Measurements from ENCODE around the gene CLMP. TPM values are rescaled to one million over a fixed set of nuclear protein-coding genes. Genes with fewer than 3 reads are reported as not detected.

Gene CLMP
- total and polyA plus RNA-seq, 4 donors, result 0.12 to 1.3 (median 0.35) TPM

GRCh38 chr11:123150882-123151281 is 44.2 kb downstream of the CLMP start:
- peaks cover 0 to 1% (median 0%) of the 10 kb centered on the region in 4 donors for H3K9me3 ChIP-seq (ENCODE audit: control insufficient read depth in 4 of 4, low read length in 3 of 4)
- TF ChIP-seq SP1 (IDR thresholded peaks at IDR 0.05), result no peak
- no peak for TF ChIP-seq FOXA2 (IDR thresholded peaks at IDR 0.05)
- TF ChIP-seq JUND (IDR thresholded peaks at IDR 0.05), result no peak
- no peaks in the 10 kb centered on the region for H3K27me3 ChIP-seq (ENCODE audit: control insufficient read depth in 4 of 4, insufficient read depth in 4 of 4, low read length in 3 of 4)
- H3K27ac ChIP-seq (ENCODE audit: low read depth in 1 of 2, low read length in 2 of 2), result no peak overlapping the region
- WGBS, result 87% methylated on average over 6 of the region's 6 CpGs
- no peak overlapping the region for H3K4me3 ChIP-seq (ENCODE audit: low read depth in 1 of 3, low read length in 3 of 3)
- no peaks in the 10 kb centered on the region for H3K36me3 ChIP-seq (ENCODE audit: control insufficient read depth in 4 of 4, insufficient read depth in 3 of 4, low read depth in 1 of 4, low read length in 3 of 4)
- H3K9ac ChIP-seq (ENCODE audit: low read depth in 1 of 2, low read length in 2 of 2), result no peak overlapping the region
- no peak for DNase-seq (ENCODE audit: low spot score)
- H3K4me1 ChIP-seq (ENCODE audit: control insufficient read depth in 4 of 4, insufficient read depth in 4 of 4, low read length in 3 of 4), result no peaks in the 10 kb centered on the region

DNA sequence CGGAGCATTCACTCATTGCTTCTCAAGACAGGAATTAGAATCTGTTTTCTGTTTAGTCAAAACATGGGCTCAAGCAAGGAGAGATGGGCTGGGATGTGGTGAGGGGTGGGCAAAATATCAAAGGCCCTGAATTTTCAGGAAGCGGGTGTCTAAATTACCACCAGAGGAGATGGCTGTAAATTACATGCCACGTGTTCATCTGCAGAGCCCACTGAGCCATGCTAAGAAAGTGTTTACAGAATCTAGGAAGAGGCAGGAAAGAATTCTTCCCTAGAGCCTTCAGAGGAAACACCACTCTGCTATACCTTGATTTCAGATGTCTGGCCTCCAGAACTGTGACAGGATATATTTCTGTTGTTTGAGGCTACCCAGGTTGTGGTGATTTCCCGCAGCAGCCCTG is 46.1 kb downstream of the CLMP start:
- Histone ChIP-seq H3K4me1 (ENCODE audit: control insufficient read depth in 4 of 4, insufficient read depth in 4 of 4, low read length in 3 of 4) (no peaks in the 10 kb centered on the region), H3K9ac (ENCODE audit: low read depth in 1 of 2, low read length in 2 of 2) (no peak overlapping the region), H3K27me3 (ENCODE audit: control insufficient read depth in 4 of 4, insufficient read depth in 4 of 4, low read length in 3 of 4) (no peaks in the 10 kb centered on the region), H3K27ac (ENCODE audit: low read depth in 1 of 2, low read length in 2 of 2) (no peak overlapping the region), H3K9me3 (ENCODE audit: control insufficient read depth in 4 of 4, low read length in 3 of 4) (no peaks in the 10 kb centered on the region), H3K4me3 (ENCODE audit: low read depth in 1 of 3, low read length in 3 of 3) (no peak overlapping the region), H3K36me3 (ENCODE audit: control insufficient read depth in 4 of 4, insufficient read depth in 3 of 4, low read depth in 1 of 4, low read length in 3 of 4) (no peaks in the 10 kb centered on the region)
- WGBS, result 93% methylated on average over 4 of the region's 4 CpGs
- no peak for DNase-seq (ENCODE audit: low spot score)
- TF ChIP-seq, protein P1, sequence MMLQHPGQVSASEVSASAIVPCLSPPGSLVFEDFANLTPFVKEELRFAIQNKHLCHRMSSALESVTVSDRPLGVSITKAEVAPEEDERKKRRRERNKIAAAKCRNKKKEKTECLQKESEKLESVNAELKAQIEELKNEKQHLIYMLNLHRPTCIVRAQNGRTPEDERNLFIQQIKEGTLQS (IDR thresholded peaks at IDR 0.05), result no peak
- no peak for TF ChIP-seq TAF1 (conservative IDR thresholded peaks at IDR 0.05)
- no peak for TF ChIP-seq RXRA (IDR thresholded peaks at IDR 0.05)
- no peak for TF ChIP-seq HNF4G (IDR thresholded peaks at IDR 0.05)
- TF ChIP-seq CTCF (IDR thresholded peaks at IDR 0.05; ENCODE audit: low read depth, low read length, missing input control), result no peak

DNA sequence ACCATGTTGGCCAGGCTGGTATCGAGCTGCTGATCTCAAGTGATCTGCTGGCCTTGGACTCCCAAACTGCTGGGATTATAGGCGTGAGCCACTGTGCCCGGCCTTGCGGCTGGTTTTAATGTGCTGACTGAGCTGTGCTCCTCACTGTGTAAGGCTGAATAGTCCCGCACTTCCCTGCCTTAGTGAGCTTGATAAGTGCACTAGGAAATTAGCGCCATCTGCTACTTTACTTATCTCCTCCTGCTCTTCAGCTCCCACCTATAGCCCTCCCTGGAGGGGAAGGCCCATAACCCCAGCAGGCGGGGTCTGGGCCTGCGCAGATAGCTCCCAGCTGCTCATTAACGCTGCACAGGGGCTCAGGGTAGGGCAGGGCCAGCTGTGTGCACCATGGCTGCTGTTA is 49.4 kb downstream of the CLMP start:
- TF ChIP-seq RXRA (IDR thresholded peaks at IDR 0.05) (no peak), RAD21 (IDR thresholded peaks at IDR 0.05) (no peak), JUND (IDR thresholded peaks at IDR 0.05) (no peak), HNF4G (IDR thresholded peaks at IDR 0.05) (no peak)
- TF ChIP-seq, protein P1 (IDR thresholded peaks at IDR 0.05), result no peak

GRCh38 chr11:123145220-123145619 is 49.8 kb downstream of the CLMP start:
- Histone ChIP-seq H3K27me3 (ENCODE audit: control insufficient read depth in 4 of 4, insufficient read depth in 4 of 4, low read length in 3 of 4) (no peaks in the 10 kb centered on the region), H3K4me3 (ENCODE audit: low read depth in 1 of 3, low read length in 3 of 3) (no peak overlapping the region), H3K36me3 (ENCODE audit: control insufficient read depth in 4 of 4, insufficient read depth in 3 of 4, low read depth in 1 of 4, low read length in 3 of 4) (no peaks in the 10 kb centered on the region), H3K27ac (ENCODE audit: low read depth in 1 of 2, low read length in 2 of 2) (no peak overlapping the region), H3K9me3 (ENCODE audit: control insufficient read depth in 4 of 4, low read length in 3 of 4) (peaks cover 0 to 2% (median 0%) of the 10 kb centered on the region in 4 donors), H3K4me1 (ENCODE audit: control insufficient read depth in 4 of 4, insufficient read depth in 4 of 4, low read length in 3 of 4) (no peaks in the 10 kb centered on the region), H3K9ac (ENCODE audit: low read depth in 1 of 2, low read length in 2 of 2) (no peak overlapping the region)
- DNase-seq (ENCODE audit: low spot score), result no peak
- 52% methylated on average over 13 of the region's 13 CpGs for WGBS
- TF ChIP-seq, protein P2, sequence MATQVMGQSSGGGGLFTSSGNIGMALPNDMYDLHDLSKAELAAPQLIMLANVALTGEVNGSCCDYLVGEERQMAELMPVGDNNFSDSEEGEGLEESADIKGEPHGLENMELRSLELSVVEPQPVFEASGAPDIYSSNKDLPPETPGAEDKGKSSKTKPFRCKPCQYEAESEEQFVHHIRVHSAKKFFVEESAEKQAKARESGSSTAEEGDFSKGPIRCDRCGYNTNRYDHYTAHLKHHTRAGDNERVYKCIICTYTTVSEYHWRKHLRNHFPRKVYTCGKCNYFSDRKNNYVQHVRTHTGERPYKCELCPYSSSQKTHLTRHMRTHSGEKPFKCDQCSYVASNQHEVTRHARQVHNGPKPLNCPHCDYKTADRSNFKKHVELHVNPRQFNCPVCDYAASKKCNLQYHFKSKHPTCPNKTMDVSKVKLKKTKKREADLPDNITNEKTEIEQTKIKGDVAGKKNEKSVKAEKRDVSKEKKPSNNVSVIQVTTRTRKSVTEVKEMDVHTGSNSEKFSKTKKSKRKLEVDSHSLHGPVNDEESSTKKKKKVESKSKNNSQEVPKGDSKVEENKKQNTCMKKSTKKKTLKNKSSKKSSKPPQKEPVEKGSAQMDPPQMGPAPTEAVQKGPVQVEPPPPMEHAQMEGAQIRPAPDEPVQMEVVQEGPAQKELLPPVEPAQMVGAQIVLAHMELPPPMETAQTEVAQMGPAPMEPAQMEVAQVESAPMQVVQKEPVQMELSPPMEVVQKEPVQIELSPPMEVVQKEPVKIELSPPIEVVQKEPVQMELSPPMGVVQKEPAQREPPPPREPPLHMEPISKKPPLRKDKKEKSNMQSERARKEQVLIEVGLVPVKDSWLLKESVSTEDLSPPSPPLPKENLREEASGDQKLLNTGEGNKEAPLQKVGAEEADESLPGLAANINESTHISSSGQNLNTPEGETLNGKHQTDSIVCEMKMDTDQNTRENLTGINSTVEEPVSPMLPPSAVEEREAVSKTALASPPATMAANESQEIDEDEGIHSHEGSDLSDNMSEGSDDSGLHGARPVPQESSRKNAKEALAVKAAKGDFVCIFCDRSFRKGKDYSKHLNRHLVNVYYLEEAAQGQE (IDR thresholded peaks at IDR 0.05), result no peak
- TF ChIP-seq EGR1 (IDR thresholded peaks at IDR 0.05; ENCODE audit: low read depth in 2 of 2) (no peak), SP1 (IDR thresholded peaks at IDR 0.05) (no peak), FOXA1 (IDR thresholded peaks at IDR 0.05) (no peak), JUND (IDR thresholded peaks at IDR 0.05) (no peak), CTCF (IDR thresholded peaks at IDR 0.05; ENCODE audit: low read depth, low read length, missing input control) (no peak), HNF4G (IDR thresholded peaks at IDR 0.05) (no peak), RXRA (IDR thresholded peaks at IDR 0.05) (no peak), GABPA (IDR thresholded peaks at IDR 0.05 in 1 of 2, conservative IDR thresholded peaks at IDR 0.05 in 1 of 2) (no peak), HNF4A (conservative IDR thresholded peaks at IDR 0.05) (no peak), FOXA2 (IDR thresholded peaks at IDR 0.05) (no peak)
- TF ChIP-seq, protein P3, sequence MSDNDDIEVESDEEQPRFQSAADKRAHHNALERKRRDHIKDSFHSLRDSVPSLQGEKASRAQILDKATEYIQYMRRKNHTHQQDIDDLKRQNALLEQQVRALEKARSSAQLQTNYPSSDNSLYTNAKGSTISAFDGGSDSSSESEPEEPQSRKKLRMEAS (IDR thresholded peaks at IDR 0.05), result no peak

More for the DNA sequence above, 49.4 kb downstream of the CLMP start:
- no peak for DNase-seq (ENCODE audit: low spot score)
- Histone ChIP-seq H3K36me3 (ENCODE audit: control insufficient read depth in 4 of 4, insufficient read depth in 3 of 4, low read depth in 1 of 4, low read length in 3 of 4) (no peaks in the 10 kb centered on the region), H3K9ac (ENCODE audit: low read depth in 1 of 2, low read length in 2 of 2) (no peak overlapping the region), H3K9me3 (ENCODE audit: control insufficient read depth in 4 of 4, low read length in 3 of 4) (peaks cover 0 to 2% (median 0%) of the 10 kb centered on the region in 4 donors), H3K27ac (ENCODE audit: low read depth in 1 of 2, low read length in 2 of 2) (no peak overlapping the region), H3K4me1 (ENCODE audit: control insufficient read depth in 4 of 4, insufficient read depth in 4 of 4, low read length in 3 of 4) (no peaks in the 10 kb centered on the region), H3K4me3 (ENCODE audit: low read depth in 1 of 3, low read length in 3 of 3) (no peak overlapping the region), H3K27me3 (ENCODE audit: control insufficient read depth in 4 of 4, insufficient read depth in 4 of 4, low read length in 3 of 4) (no peaks in the 10 kb centered on the region)
- 83% methylated on average over 9 of the region's 9 CpGs for WGBS
